ENCODE measurements around the gene ALDH18A1. TPM values are rescaled to one million over a fixed set of nuclear protein-coding genes. Genes with fewer than 3 reads are reported as not detected.

The ALDH18A1 gene
- total RNA-seq (2014; rRNA removed; shearing (Covaris generic); ENCODE audit: low replicate concordance), result 43.7 and 50.0 TPM in 2 replicates

DNA sequence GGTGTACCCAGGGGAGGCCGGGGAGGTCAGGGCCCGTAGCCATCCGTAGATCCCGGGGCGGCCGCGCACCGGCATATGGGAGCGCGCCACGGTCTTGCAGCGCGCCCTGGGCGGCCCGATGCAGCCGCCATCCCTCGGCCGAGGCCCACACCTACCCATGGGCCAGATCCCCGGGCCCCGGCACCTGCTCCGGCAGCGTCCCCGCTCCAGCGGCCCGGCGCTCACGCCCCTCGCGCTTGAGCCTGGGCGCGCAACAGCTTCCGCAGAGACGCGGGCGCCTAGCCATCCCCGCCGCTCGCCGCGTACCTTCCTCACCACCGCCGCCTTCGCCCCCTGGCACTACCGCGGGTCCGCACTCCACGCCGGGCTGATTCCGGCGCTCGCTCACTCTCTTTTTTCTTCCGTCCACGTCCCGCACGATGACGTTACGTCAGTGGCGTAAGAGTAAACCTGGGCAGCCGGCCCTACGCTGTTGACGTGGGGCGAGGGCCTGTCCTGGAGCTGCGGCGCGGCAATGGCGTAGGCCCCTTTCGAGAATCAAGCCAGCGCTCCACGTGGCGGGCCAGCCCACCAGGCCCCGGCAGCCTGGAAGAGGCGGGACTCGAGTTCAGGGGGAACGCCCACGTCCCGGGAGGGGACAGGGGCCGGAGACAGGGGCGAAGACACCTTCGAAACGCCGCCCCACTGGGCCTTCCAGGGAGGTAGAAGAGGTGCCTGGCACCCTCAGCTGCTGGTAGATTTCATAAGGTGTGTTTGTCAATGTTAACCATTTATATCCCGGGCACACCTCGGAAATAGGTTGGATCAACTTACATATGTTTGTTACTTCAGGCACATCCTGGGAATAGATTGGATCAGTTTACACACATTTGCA lies at the start of gene ALDH18A1:
Gene ALDH18A1, minus strand, starts transcription at position 421 of the 874 bp plus-strand sequence. CDS start 3,334 bp downstream, outside the sequence.
- H3K4me2 ChIP-seq (ENCODE audit: low read depth, low read length, poor library complexity, severe bottlenecking), result peak within 1 kb of the TSS; percentile 81
- no peaks in the 10 kb centered on the region for H3K9me2 ChIP-seq (replicated peaks; ENCODE audit: insufficient read depth, low read length)
- no peaks in the 10 kb centered on the region for H3K9me3 ChIP-seq (ENCODE audit: low read length)
- H4K20me1 ChIP-seq (ENCODE audit: insufficient read depth, low read depth, low read length), result no peaks in the 10 kb centered on the region
- DNase-seq, result peak; percentile 94
- H3K4me3 ChIP-seq (ENCODE audit: low read length), result peak within 1 kb of the TSS; percentile 80
- peaks cover 8% of the 10 kb centered on the region for H3K4me1 ChIP-seq (ENCODE audit: low read length)
- H3K79me2 ChIP-seq (ENCODE audit: low read length), result peaks cover 44% of the 10 kb centered on the region
- no peak within 1 kb of the TSS for H3K27ac ChIP-seq (ENCODE audit: low read length)
- peaks cover 28% of the 10 kb centered on the region for H3K36me3 ChIP-seq (ENCODE audit: insufficient read depth, low read length)
- H2AFZ ChIP-seq (ENCODE audit: low read length), result peak within 1 kb of the TSS; percentile 63; the same call in 1 of the 2 replicates
- peak within 1 kb of the TSS; percentile 83 for H3K9ac ChIP-seq (ENCODE audit: low read length)
- no peaks in the 10 kb centered on the region for H3K27me3 ChIP-seq (ENCODE audit: low read length)

DNA sequence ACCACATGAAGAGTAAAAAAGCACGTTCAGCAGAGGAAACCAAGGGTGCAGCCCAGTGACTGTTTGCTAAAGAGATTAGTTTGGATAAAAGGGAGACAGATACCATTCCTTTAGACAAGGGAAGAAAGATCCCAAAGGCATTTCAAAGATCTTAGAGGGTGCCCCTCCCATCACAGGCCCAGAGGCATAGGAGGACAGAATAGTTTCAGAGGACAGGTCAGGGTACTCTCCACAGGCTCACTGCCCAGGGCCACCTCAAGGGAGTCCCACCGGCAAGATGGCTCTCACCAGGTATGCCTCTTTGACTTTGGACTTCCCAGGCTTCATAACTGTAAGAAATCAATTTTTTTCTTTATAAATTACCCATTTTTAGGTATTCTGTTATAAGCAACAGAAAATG lies 41.9 kb upstream of the ALDH18A1 start:
- Histone ChIP-seq H3K27ac (ENCODE audit: low read length) (no peak overlapping the region), H3K4me2 (ENCODE audit: low read depth, low read length, poor library complexity, severe bottlenecking) (no peak overlapping the region), H3K36me3 (ENCODE audit: insufficient read depth, low read length) (no peaks in the 10 kb centered on the region), H3K4me3 (ENCODE audit: low read length) (no peak overlapping the region), H3K27me3 (ENCODE audit: low read length) (no peaks in the 10 kb centered on the region), H2AFZ (ENCODE audit: low read length) (no peak overlapping the region), H3K4me1 (ENCODE audit: low read length) (peaks cover 2% of the 10 kb centered on the region), H3K79me2 (ENCODE audit: low read length) (peaks cover 3% of the 10 kb centered on the region), H3K9me3 (ENCODE audit: low read length) (no peaks in the 10 kb centered on the region), H3K9ac (ENCODE audit: low read length) (no peak overlapping the region), H4K20me1 (ENCODE audit: insufficient read depth, low read depth, low read length) (no peaks in the 10 kb centered on the region), H3K9me2 (replicated peaks; ENCODE audit: insufficient read depth, low read length) (no peaks in the 10 kb centered on the region)
- no peak for DNase-seq

DNA sequence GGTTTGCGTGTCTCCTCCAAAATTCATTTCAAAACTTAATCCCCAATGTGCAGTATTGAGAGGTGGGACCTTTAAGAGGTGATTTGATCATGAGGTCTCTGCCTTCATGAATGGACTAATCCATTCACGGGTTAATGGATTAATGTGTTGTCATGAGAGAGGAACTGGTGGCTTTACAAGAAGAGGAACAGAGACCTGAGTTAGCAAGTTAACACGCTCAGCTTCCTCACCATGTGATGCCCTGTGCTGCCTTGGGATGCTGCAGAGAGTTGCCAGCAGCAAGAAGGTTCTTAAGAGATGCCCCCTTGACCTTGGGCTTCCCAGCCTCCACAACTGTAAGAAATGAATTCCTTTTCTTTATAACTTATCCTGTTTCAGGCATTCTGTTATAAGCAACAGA lies 40.9 kb upstream of the ALDH18A1 start:
- Histone ChIP-seq H3K4me3 (ENCODE audit: low read length) (no peak overlapping the region), H3K4me1 (ENCODE audit: low read length) (peaks cover 9% of the 10 kb centered on the region), H3K36me3 (ENCODE audit: insufficient read depth, low read length) (no peaks in the 10 kb centered on the region), H3K27me3 (ENCODE audit: low read length) (no peaks in the 10 kb centered on the region), H3K27ac (ENCODE audit: low read length) (no peak overlapping the region), H3K9me2 (replicated peaks; ENCODE audit: insufficient read depth, low read length) (no peaks in the 10 kb centered on the region), H3K4me2 (ENCODE audit: low read depth, low read length, poor library complexity, severe bottlenecking) (no peak overlapping the region), H3K9ac (ENCODE audit: low read length) (no peak overlapping the region), H3K9me3 (ENCODE audit: low read length) (no peaks in the 10 kb centered on the region), H4K20me1 (ENCODE audit: insufficient read depth, low read depth, low read length) (no peaks in the 10 kb centered on the region), H3K79me2 (ENCODE audit: low read length) (peaks cover 12% of the 10 kb centered on the region), H2AFZ (ENCODE audit: low read length) (no peak overlapping the region)
- DNase-seq, result peak; percentile 41

DNA sequence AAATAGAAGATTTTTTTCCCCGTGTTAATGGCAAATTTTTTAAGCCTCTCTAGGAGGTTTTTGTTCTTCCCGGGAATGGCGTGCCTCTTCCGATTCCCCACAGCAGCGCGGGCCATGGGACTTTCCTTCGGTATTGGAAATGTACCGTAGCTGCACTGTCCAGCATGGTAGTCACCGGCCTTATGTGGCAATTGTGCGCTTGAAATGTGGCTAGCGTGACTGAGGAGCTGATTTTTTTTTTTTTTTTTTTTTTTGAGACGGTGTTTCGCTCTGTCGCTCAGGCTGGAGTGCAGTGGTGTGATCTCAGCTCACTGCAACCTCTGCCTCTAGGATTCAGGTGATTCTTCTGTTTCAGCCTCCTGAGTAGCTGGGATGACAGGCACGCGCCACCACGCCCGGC lies 38.2 kb upstream of the ALDH18A1 start:
- Histone ChIP-seq H3K36me3 (ENCODE audit: insufficient read depth, low read length) (peaks cover 7% of the 10 kb centered on the region; the same call in 1 of the 2 replicates), H4K20me1 (ENCODE audit: insufficient read depth, low read depth, low read length) (no peaks in the 10 kb centered on the region), H3K4me1 (ENCODE audit: low read length) (peaks cover 16% of the 10 kb centered on the region), H3K9me2 (replicated peaks; ENCODE audit: insufficient read depth, low read length) (no peaks in the 10 kb centered on the region), H3K27ac (ENCODE audit: low read length) (no peak overlapping the region), H3K27me3 (ENCODE audit: low read length) (no peaks in the 10 kb centered on the region), H3K79me2 (ENCODE audit: low read length) (peaks cover 30% of the 10 kb centered on the region), H3K9ac (ENCODE audit: low read length) (0 out of 2 replicates have a peak overlapping the region, but pooled peaks have one; percentile 21), H3K9me3 (ENCODE audit: low read length) (no peaks in the 10 kb centered on the region), H3K4me3 (ENCODE audit: low read length) (no peak overlapping the region), H2AFZ (ENCODE audit: low read length) (0 out of 2 replicates have a peak overlapping the region, but pooled peaks have one; percentile 2), H3K4me2 (ENCODE audit: low read depth, low read length, poor library complexity, severe bottlenecking) (no peak overlapping the region)
- no peak for DNase-seq

DNA sequence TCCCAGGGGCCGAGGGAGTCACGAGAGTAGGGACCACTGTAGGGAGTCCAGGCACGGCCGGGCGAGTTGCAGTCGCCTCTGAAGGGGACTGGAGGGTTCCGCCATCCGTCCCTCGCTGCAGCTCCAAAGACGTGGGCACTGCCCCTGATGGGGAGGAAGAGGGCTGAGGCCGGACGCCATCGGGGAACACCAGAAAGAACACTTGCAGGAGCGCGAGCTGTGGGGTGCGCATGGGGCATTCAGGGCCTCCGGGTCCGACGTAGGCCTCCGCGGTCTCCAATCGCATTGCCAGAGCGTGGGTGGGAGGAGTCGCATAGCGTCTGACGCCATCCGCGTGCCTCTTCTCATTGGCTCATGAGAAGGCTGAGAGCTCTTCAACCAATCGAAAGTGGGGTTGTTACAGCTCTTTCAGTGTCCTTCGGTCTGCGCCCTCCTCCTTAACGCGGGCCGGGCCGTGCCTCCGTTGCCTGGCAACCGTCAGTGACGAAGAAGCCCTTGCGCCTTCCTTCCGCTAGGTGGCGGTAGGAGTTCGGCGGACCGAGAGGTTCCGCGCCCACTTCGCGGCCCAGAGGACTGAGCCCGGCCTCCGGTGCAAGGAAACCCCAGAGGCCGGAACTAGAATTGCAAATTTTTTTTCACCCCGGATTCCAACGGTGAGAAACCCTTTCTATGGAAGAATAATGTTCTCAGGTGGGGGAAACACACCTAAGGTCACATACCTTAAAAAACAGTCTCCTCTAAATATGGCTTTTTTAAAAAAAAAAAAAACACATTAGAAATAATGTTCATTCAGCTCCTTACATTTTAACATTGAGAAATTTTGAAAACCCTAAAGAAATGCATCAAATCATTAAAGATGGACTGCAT lies 37.4 kb upstream of the ALDH18A1 start, which contains the start of gene TCTN3:
Gene TCTN3, minus strand, starts transcription at position 260 of the 867 bp plus-strand sequence. Its CDS starts 28 bp downstream, at position 232.
- H3K4me2 ChIP-seq (ENCODE audit: low read depth, low read length, poor library complexity, severe bottlenecking), result peak within 1 kb of the TSS; percentile 72
- no peaks in the 10 kb centered on the region for H3K27me3 ChIP-seq (ENCODE audit: low read length)
- no peaks in the 10 kb centered on the region for H4K20me1 ChIP-seq (ENCODE audit: insufficient read depth, low read depth, low read length)
- no peaks in the 10 kb centered on the region for H3K9me2 ChIP-seq (replicated peaks; ENCODE audit: insufficient read depth, low read length)
- DNase-seq, result peak; percentile 98
- H2AFZ ChIP-seq (ENCODE audit: low read length), result peak within 1 kb of the TSS; percentile 73; the same call in 1 of the 2 replicates
- H3K9me3 ChIP-seq (ENCODE audit: low read length), result no peaks in the 10 kb centered on the region
- peaks cover 30% of the 10 kb centered on the region for H3K79me2 ChIP-seq (ENCODE audit: low read length)
- peak within 1 kb of the TSS; percentile 85 for H3K9ac ChIP-seq (ENCODE audit: low read length)
- peaks cover 16% of the 10 kb centered on the region for H3K4me1 ChIP-seq (ENCODE audit: low read length)
- no peak within 1 kb of the TSS for H3K27ac ChIP-seq (ENCODE audit: low read length)
- peak within 1 kb of the TSS; percentile 87 for H3K4me3 ChIP-seq (ENCODE audit: low read length)
- H3K36me3 ChIP-seq (ENCODE audit: insufficient read depth, low read length), result peaks cover 7% of the 10 kb centered on the region; the same call in 1 of the 2 replicates

DNA sequence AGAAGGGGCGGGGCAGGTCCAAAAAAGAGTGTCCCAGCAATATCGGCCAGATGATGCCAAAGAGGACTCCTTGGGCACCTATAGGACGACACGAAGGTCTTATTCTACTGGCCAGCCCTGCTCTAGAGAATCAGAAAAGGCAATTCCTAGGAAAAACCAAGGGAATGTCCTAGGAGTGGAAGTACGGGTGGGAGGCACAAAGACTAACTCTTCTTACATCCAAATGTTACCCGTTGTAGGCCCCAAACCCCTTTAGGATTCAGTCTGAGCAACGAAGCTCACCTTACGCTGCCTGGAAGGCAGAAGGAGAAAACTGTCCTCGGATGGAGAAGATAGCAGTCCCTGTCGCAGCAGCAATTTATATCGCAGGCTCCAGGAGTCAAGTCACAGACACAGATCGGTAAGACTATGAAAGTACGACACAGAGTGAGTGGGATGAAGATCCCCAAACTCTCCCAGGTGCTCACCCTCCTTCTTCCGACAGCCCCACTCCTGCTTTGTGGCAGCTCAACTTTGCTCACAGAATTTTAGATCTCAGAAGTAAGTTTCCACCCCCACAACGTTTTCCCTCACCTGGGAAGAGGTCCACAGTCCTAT lies 36.7 kb upstream of the ALDH18A1 start:
- no peaks in the 10 kb centered on the region for H4K20me1 ChIP-seq (ENCODE audit: insufficient read depth, low read depth, low read length)
- peak overlapping the region; percentile 85 for H3K9ac ChIP-seq (ENCODE audit: low read length)
- H2AFZ ChIP-seq (ENCODE audit: low read length), result peak overlapping the region; percentile 73; the same call in 1 of the 2 replicates
- H3K27me3 ChIP-seq (ENCODE audit: low read length), result no peaks in the 10 kb centered on the region
- H3K4me3 ChIP-seq (ENCODE audit: low read length), result peak overlapping the region; percentile 87
- no peaks in the 10 kb centered on the region for H3K9me3 ChIP-seq (ENCODE audit: low read length)
- H3K27ac ChIP-seq (ENCODE audit: low read length), result no peak overlapping the region
- DNase-seq, result no peak
- peaks cover 16% of the 10 kb centered on the region for H3K4me1 ChIP-seq (ENCODE audit: low read length)
- peaks cover 7% of the 10 kb centered on the region; the same call in 1 of the 2 replicates for H3K36me3 ChIP-seq (ENCODE audit: insufficient read depth, low read length)
- H3K4me2 ChIP-seq (ENCODE audit: low read depth, low read length, poor library complexity, severe bottlenecking), result peak overlapping the region; percentile 72
- no peaks in the 10 kb centered on the region for H3K9me2 ChIP-seq (replicated peaks; ENCODE audit: insufficient read depth, low read length)
- H3K79me2 ChIP-seq (ENCODE audit: low read length), result peaks cover 30% of the 10 kb centered on the region

DNA sequence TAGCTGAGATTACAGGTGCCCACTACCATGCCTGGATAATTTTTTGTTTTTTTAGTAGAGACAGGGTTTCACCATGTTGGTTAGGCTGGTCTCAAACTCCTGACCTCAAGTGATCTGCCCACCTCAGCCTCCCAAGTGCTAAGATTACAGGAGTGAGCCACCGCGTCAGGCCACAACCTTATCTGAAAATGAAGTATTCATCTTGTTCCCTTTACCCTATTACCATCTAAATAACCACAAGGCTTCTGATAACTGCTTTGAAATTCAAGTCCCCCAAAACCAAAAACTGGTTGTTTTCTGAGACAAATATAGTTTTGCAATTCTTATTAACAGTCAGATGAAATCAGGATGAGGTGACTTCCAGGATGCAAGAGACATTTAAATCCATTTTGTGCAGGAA lies 34.8 kb upstream of the ALDH18A1 start:
- Histone ChIP-seq H4K20me1 (ENCODE audit: insufficient read depth, low read depth, low read length) (no peaks in the 10 kb centered on the region), H3K79me2 (ENCODE audit: low read length) (peaks cover 30% of the 10 kb centered on the region), H3K4me2 (ENCODE audit: low read depth, low read length, poor library complexity, severe bottlenecking) (no peak overlapping the region), H3K9ac (ENCODE audit: low read length) (no peak overlapping the region), H3K27ac (ENCODE audit: low read length) (no peak overlapping the region), H3K4me1 (ENCODE audit: low read length) (peaks cover 14% of the 10 kb centered on the region), H2AFZ (ENCODE audit: low read length) (no peak overlapping the region), H3K9me2 (replicated peaks; ENCODE audit: insufficient read depth, low read length) (no peaks in the 10 kb centered on the region), H3K9me3 (ENCODE audit: low read length) (no peaks in the 10 kb centered on the region), H3K27me3 (ENCODE audit: low read length) (no peaks in the 10 kb centered on the region), H3K36me3 (ENCODE audit: insufficient read depth, low read length) (peaks cover 10% of the 10 kb centered on the region; the same call in 1 of the 2 replicates), H3K4me3 (ENCODE audit: low read length) (no peak overlapping the region)
- DNase-seq, result no peak
